ENCODE data around the gene MCFD2.
"Not testable (repeated sequence)": the region's sequence is repeated elsewhere in the genome, so short reads cannot be mapped to it uniquely, and the experiment has no call there.

The MCFD2 gene

DNA sequence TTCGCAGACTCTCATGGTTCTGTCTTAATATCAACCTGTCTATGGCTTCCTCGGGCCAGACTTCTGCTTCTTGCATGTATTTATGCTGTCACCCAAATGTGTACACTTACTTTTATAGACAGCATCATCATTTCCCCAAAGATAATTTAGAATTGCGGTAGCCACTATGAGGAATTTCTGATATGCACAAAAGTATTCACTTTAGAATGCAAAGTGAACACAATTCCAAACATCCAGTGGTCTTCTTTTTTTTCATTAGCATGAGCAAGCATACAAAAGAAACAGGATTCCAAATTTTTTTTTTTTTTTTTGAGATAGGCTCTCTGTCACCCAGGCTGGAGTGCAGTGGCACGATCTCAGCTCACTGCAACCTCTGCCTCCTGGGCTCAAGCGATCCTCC, 21.0 kb upstream of the MCFD2 start:
- no peak for FAIRE-seq

DNA sequence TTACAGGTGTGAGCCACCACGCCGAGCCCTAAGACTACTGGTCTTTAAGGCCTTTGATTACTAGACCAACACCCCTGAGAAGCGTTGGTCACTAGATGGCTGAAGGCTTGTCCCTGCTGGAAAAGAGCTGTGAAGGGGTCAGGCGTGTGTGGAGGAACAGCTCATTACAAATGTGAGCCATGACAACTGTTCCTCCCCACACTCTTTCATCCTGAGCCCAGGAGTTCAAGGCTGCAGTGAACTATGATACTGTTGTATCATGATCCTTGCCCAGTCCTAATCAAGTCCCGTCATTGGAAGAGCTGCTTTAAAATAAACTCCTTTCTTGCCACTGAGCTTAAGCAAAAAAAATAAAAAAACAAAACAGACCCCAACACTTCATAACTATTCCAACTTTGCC, 19.5 kb upstream of the MCFD2 start:
- no peak for FAIRE-seq

DNA sequence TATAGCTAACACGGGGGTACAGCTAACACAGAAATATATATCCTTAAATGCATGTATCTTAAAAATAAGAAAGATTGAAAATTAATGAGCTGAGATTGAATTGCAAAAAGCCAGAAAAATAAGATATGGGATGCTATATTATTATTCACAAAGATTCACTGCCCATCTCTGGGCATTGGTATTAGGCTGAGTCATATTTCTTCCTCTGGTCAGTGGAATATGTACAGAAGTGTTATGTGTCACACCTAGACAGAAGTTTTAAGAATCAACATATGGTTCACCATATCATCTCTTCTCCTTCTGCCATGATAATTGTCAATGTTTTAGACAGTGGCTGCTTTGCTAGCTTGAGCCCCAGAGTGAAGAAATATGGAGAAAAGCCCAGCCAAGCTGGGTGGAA, 14.0 kb upstream of the MCFD2 start:
- no peak for FAIRE-seq

DNA sequence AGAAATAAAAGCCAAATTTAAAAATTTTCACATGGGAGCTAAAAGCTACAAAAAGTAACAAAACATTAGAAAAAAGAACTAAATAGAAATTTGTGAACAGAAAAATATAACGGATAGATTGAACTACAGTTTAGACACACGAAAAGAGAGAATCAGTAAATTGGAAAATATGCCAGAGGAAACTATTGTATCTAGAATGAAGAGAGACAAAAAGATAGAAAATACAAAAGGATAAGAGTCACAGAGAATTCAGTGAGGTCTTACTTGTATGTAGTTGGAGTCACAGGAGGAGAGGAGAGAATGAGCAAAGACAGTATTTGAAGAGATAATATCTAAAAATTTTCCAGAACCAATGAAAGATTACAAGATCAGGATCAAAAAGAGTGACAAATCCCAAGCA, 11.3 kb upstream of the MCFD2 start:
- FAIRE-seq: no peak

DNA sequence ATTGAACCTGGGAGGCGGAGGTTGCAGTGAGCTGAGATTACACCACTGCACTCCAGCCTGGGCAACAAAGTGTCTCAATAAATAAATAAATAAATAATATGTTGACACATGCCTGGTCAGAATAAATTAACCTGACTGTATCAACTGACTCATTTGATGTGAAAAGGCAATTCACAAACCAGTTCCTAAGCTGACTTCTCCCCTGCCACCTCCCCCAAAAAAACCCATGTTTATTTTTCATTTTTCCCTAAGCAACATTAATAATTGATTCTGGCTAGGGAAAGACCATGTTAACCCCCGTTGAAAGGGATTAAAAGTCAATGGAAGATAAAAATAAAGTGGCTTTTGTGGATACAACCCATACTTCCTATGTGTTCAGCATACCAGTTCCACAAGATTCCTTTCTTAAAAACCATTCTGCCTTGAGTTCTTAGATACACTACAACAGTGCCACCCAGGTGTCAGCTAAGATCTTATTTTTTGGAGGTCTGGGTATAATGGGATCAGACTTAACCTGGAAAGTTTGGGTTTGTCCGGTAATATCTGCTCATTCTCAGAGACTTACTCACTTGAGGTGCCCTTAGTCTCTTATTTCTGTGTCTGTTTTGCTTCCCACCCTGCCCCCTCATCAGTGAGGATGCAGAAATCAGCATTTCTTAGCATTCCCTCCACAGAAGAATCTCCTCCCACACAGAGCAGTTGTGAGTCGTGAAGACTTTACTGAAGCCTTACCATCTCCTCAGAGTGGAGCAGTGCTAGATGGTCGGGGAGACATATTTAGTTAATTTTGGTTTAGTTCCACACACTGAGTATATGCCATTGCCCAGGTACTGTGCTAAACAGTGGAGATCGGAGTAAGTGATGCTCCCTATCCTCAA, 10.1 kb upstream of the MCFD2 start:
- FAIRE-seq: no peak

DNA sequence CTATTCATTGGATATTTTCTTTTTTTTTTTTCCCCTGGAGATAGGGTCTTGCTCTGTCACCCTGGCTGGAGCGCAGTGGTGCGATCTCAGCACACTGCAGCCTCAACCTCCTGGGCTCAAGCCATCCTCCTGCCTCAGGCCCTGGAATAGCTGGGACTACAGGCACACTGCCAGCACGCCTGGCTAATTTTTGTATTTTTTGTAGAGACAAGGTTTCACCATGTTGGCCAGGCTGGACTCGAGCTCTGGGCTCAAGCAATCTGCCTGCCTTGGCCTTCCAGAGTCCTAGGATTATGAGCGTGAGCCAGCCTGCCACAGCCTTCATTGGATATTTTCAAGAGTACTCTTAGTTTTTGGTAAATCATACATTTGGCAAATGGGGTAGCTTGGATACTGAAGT, 9.0 kb upstream of the MCFD2 start:
- no peak for FAIRE-seq

DNA sequence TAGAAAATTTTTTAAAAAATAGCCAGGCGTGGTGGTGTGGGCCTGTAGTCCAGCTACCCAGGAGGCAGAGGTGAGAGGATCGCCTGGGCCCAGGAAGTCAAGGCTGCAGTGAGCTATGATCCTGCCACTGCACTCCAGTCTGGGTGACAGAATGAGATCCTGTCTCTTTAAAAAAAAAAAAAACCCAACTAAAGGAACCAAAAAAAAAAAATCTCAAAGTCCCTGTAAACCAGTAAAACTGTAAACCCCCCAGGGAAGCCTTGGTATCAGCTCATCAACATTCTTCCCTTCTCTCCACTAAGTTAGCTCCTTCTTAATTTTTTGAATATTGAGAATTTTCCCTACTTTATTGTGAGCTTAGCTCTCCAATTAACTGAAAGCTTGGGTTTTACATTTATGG, 8.4 kb upstream of the MCFD2 start:
- FAIRE-seq: no peak

DNA sequence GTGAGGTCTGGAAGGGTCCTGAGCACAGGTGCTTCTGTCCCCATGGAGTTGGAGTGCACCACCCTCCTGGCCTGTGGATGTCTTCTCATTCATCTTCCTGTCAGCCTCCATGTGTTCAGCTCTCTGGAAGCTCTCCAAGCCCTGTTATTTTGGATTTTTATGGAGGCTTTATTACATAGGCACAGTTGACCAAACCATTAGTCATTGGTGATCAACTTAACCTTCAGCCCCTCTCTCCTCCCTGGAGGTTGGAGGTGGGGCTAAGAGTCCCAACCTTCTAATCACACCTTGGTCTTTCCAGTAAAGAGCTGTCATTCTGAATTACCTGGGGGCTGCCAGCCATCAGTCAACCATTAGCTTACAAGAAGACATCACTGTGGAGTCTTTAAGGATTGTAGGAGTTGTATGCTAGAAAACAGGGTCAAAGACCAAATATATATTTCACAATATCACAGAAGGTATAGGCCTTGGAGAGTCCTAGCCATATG, 7.5 kb upstream of the MCFD2 start:
- FAIRE-seq: no peak

DNA sequence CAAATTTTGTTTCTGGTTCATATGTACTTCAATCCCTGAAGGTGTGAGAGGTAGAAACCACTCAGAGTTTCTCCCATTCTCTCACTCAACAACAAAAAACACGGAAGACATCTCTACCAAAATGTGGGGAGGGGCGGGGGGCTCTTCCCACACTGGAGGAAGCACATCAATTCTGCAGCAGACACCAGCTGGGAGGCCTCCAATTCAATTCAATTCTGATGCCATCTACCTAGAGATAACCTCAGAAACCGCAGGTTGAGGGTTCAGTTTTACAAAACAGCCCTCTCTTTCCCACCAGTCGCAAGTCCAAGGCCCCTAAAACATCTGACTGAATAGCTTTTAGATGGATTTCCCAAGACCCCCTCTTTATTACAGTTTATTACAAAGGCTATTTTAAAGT, 7.0 kb upstream of the MCFD2 start:
- no peak for FAIRE-seq

DNA sequence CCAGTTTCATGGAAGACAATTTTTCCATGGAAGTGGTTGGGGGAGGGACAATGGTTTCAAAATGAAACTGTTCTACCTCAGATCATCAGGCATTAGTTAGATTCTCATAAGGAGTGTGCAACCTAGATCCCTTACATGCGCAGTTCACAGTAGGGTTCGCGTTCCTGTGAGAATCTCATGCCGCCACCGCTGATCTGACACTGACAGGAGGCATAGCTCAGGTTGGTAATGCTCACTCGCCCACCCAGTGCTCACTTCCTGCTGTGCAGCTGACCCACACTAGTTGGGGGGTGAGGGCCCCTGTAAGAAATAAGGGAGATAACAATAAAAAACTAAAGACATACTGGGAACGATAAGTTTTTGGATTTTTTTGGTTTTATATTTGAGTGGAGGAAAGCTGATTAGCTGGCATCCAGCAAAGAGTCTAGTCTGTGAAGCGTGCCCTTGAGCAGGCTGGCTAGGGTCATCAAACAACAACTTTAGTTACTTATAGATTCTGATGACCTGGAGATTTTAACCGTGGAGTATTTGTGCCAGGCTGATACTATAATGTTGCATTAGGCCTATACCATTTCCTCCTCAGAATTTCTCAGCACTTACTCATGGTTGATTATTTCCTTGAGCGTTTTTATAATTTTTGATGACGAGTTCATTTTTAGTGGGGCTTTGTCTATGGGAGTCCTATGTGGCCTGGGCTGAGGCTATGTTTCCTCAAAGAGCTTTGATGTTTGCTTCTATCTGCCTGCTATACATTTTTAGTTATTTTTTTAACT, 6.3 kb upstream of the MCFD2 start:
- FAIRE-seq: no peak

DNA sequence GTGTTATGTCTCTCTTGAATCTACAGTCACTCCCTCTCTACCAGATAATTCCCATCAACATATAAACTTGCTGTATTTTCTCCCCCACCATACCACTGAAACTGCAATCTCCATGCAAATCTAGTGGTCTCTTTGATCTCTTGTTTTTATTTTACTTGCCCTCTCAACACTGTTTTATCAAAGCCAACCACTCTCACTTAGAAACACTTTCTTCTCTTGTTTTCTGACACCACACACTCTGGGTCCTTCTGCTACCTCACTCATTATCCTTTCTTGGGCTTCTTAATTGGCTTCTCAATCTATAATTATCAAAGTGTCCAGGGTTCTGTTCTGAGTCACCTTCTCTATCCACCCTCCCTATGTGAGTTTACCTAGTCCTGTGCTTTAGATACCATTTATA, 2.0 kb upstream of the MCFD2 start:
- FAIRE-seq: no peak

DNA sequence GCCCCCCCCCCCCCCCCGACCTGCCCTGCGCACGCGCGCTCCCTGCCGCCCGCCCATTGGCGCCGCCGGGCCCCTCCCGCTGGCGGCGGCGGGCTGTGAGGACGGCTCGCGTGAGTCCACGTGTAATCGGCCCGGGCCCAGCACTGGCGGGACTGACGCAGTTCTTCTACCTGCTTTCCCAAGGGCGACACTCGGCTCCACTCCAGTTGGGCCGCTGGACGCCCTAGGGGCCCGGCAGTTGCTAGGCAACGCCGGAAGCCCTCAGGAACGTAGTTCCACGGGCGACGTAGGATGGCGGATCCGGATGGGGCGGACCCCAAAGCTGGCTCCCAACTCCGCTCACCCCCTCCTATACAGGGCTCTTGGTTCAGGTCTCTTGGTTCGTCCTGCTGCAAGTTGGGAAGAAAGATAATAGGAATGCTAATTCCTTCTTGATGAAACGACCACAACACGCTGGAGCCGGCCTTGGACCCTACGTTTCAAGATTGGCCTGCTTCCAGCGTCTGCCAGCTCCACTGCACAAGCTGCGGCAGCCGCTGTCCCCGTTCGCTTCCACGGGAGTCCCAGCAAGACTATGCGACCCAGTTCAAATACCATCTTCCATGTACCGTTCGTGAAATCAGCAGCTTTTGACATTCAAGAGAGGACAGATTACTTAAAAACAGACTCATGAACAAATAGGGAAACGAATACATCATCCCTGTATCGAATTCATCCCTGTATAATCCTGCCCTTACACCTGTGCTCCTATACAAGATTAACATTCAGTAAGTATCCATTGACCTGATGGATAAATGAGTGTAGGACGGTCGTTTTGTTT, 415 bp upstream of the MCFD2 start:
- no peak for FAIRE-seq

DNA sequence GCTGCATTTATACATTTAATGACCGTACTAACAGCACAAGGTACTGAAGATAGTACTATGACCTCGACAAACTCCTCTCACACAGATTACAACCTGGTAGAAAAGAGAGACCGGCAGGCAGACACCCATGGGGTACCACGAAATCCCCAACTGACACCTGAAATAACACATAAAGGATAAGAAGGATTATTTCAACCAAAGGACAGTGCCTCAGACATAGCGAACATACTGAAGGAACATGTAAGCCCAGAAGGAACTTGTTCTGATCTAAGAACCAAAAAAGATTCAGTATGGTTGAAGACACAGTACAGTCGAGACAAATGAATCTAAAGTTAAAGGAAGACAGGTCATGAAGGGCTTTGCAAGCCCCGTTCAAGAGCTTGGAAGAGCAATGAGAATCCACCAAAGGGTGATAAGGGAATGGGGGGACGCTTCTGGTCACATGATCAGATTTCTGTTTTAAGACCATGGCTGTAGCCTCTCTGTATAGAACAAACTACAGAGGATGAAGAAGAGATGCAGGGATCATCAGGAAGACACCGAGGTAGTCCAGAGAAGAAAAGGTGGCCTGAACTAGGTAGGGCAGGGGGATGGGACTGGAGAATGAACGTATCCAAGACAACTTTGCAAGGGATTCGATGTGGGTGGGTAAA, 902 bp downstream of the MCFD2 start:
- no peak for FAIRE-seq

DNA sequence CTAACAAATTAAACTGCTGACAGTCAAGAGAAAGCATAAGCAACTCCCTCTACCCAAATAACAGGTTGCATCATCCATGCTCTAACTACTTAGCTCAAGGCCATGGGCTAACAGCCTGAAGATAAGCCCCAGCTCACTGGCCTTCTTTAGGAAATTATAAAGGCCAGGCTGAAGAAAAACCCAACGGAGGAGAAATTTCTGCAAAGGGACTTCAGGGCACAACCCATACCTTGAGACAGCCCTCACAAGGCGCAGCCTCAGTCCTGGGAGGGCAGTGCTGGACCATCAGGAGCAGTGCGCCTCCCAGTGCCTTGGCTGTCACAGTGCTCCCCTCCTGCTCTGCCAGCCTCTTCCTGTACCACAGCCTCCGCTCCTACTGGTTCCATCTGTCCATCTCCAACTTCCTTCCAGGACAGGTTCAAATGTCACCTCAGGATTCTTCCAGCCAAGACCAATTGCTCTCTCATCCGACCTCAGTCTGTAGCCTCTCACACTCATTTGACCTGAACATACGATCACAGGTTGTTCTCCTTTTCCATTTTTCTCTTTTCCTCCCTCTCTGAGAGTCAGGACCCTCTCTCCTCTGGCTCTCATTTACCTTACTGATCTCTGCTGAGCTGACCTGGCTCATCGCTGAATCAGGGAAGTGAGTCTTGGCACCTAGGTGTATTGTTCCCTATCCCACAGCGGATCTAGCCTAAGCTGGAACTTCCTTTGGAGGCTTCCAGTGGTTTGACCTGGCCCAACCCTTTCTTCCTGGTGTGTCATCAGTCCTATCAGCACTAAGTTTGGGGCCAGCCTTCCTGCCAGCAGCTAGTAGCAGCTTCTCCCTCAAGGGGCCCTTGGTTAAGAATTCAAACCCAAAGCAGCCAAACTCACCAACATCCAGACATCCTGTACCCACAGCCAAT, 1.9 kb downstream of the MCFD2 start:
- FAIRE-seq: no peak

DNA sequence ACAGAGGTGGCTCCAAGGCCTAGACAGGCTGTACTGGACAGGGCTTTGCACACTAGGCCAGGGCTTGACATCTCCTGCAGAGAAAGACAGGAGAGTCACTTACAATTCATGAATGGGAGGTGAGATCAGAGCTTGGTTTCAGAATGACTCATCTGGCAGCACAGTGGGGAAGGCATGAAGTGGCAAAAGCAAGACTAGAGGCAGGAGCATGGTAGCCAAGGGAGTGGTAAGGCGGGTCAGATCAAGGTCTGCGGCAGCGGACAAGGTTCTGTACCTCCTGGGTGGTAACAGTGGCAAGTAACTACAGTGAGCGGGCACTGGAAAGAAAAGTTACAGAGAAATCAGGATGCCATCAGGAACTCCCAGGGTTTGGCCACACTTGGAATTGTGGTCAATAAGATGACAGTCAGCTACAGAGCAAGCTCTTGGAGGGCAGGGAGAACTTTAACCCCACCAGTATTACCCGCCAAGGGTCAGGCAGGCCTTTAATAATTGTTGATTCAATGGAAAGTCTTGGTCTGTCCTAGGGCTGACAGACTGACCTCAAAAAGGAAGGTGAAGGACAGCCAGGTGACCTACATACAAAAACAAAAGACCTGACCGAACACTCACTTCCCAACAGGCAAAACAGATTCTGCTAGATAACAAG, 5.7 kb downstream of the MCFD2 start:
- FAIRE-seq: no peak

DNA sequence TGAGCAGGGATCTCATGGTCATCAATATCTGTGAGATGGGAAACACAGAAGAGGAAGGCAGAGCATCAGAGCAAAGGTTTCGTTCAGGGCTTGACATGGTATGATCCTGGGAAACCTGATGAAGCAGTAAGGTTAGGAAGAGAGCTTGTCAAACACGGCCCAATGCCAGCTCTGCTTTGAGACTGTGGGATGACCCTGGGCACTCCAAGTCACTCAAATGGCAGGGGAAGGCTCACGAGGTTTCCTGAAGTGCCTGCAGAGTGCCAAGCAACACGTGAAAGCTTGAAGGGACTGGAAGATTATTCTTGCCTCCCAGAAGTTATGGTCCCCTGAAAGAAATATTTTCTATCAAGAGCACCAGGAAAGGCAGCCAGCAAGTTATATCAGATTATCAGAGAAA, 6.5 kb downstream of the MCFD2 start:
- FAIRE-seq: no peak

DNA sequence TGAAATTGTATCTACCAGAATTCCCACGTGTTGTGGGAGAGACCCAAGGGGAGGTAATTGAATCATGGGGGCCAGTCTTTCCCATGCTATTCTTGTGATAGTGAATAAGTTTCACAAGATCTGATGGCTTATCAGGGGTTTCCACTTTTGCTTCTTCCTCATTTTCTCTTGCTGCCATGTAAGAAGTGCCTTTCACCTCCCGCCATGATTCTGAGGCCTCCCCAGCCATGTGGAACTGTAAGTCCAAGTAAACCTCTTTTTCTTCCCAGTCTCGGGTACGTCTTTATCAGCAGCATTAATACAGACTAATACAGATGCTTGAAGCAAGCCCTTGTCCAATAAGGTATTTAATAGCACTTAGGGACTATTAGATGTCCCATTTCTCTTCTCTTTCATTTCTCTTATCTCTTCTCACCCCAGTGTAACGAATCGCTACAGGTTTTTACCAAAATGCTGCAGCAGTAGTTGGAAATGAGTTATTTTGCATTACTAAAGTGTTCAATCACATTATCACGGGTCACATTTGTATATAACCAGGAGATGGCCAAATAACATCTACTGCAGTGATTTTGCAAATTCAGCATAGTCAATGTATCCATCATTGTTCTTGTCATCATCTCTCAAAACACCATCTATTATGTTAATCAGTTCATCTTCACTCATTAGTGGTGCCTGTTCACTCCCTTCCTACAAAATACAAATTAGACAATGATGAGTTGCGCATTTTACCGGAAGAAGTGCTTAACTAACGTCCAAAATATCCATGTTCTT, 10.5 kb downstream of the MCFD2 start:
- not testable (repeated sequence) for FAIRE-seq

DNA sequence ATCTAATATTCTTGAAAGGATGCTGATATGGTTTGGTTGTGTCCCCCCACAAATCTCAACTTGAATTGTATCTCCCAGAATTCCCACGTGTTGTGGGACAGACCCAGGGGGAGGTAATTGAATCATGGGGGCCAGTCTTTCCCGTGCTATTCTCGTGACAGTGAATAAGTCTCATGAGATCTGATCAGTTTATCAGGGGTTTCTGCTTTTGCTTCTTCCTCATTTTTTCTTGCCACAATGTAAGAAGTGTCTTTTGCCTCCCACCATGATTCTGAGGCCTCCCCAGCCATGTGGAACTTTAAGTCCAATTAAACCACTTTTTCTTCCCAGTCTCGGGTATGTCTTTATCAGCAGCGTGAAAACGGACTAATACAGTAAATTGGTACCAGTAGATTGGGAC, 12.6 kb downstream of the MCFD2 start:
- FAIRE-seq: not testable (repeated sequence)

DNA sequence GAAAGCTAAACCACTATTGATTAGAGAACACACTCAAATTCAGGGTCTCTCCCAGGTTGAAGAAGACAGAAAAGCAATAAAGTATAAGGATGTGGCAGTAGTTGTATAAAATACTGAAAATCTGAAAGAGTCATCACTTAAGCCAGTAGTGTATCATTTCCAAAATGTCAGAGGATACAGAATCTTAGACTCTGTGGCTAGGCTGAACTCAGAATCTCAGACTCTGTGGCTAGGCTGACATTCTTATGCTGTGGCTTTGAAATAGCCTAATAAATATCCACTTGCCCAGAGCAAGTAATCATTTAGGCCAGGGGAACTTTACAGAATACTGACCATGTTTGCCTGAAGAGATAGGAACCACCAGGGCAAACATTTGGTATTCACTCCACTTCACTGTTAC, 13.1 kb downstream of the MCFD2 start:
- FAIRE-seq: no peak

DNA sequence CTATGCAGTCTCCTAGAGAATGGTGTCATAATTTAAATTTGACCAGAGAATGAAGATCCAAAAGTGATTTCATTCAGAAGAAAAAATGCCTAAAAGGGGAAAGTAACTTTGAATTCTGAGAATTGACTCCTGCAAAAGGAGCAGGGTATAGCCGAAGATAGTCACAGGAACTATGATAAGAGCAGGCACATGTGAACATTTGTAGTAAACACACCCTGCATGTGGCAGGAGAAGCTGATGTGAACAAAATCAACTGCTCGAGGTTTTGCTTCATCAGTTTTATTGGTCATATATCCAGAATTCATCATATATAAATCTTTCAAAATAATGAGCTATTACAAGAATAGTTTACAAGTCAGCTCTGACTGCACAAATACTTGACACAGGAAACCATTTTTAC, 14.0 kb downstream of the MCFD2 start:
- no peak for FAIRE-seq
